SJSA1 (cell line): Measurements from ENCODE around the gene LCE7A. TPM values are rescaled to one million over a fixed set of nuclear protein-coding genes. Genes with fewer than 3 reads are reported as not detected.

Experiments
- DNase-seq, 2 experiments: peaks; one replicate each; pipeline ENCODE4 v3.0.0-alpha.2; 2015 to 2020; ENCODE audit warnings: low spot score in 2 of 2, low read depth in 1 of 2
- H3K27ac ChIP-seq: fragments of 250-450 bp; sonication (Bioruptor Pico); 2 replicates; pipeline ENCODE4 v1.5.1; 2020; ENCODE audit warnings: mild to moderate bottlenecking, moderate library complexity
- H3K27me3 ChIP-seq: fragments of 250-450 bp; sonication (Bioruptor Pico); replicated peaks from 2 replicates; pipeline ENCODE4 v1.5.1; 2020; ENCODE audit warnings: mild to moderate bottlenecking, moderate library complexity
- H3K36me3 ChIP-seq: fragments of 250-450 bp; sonication (Bioruptor Pico); 2 replicates; pipeline ENCODE4 v1.5.1; 2020; ENCODE audit warnings: mild to moderate bottlenecking
- H3K4me1 ChIP-seq: fragments of 250-450 bp; sonication (Bioruptor Pico); replicated peaks from 2 replicates; pipeline ENCODE4 v1.6.1; 2021; ENCODE audit warnings: mild to moderate bottlenecking
- H3K4me3 ChIP-seq: fragments of 250-450 bp; sonication (Bioruptor Pico); 2 replicates; pipeline ENCODE4 v1.5.1; 2020; ENCODE audit warnings: mild to moderate bottlenecking
- H3K9me3 ChIP-seq: fragments of 250-450 bp; sonication (Bioruptor Pico); replicated peaks from 2 replicates; pipeline ENCODE4 v1.5.1; 2020; ENCODE audit warnings: mild to moderate bottlenecking
- total RNA-seq: library from RNA; depleted of rRNA; stranded (reverse); fragments of >200 nt; shearing (Covaris generic); gene quantifications from 2 replicates; pipeline ENCODE4 v1.2.3, GENCODE V29; 2014; rRNA removed

LCE7A gene
- total RNA-seq, 1 experiment from 2014 or later, result not detected

- Histone ChIP-seq H3K4me1 (peaks cover 15% of the 10 kb centered on the region), H3K4me3 (no peak overlapping the region), H3K36me3 (no peaks in the 10 kb centered on the region), H3K9me3 (no peaks in the 10 kb centered on the region), H3K27ac (no peak overlapping the region; the same call in 1 of the 2 replicates), H3K27me3 (no peaks in the 10 kb centered on the region; the same call in 1 of the 2 replicates)
- no peak for DNase-seq
These were observed 27.1 kb downstream of the LCE7A start for GRCh38 chr1:152886758-152887409.

GRCh38 chr1:152888126-152888525, 28.3 kb downstream of the LCE7A start:
- DNase-seq, result no peak
- H3K4me3 ChIP-seq, result no peak overlapping the region

GRCh38 chr1:152899027-152899426, 39.2 kb downstream of the LCE7A start:
- Histone ChIP-seq H3K4me3 (no peak overlapping the region), H3K27me3 (peaks cover 11% of the 10 kb centered on the region), H3K9me3 (no peaks in the 10 kb centered on the region), H3K36me3 (no peaks in the 10 kb centered on the region), H3K4me1 (no peaks in the 10 kb centered on the region), H3K27ac (no peak overlapping the region)
- DNase-seq, result no peak

More at GRCh38 chr1:152888126-152888525, 28.3 kb downstream of the LCE7A start:
- Histone ChIP-seq H3K9me3 (no peaks in the 10 kb centered on the region), H3K27ac (no peak overlapping the region), H3K36me3 (no peaks in the 10 kb centered on the region), H3K4me1 (peaks cover 15% of the 10 kb centered on the region), H3K27me3 (no peaks in the 10 kb centered on the region; the same call in 1 of the 2 replicates)

- peaks cover 11% of the 10 kb centered on the region for H3K27me3 ChIP-seq
- no peak overlapping the region for H3K27ac ChIP-seq
- no peak for DNase-seq
- no peaks in the 10 kb centered on the region for H3K4me1 ChIP-seq
- H3K9me3 ChIP-seq, result no peaks in the 10 kb centered on the region
- no peak overlapping the region for H3K4me3 ChIP-seq
- H3K36me3 ChIP-seq, result no peaks in the 10 kb centered on the region
These were observed 40.1 kb downstream of the LCE7A start for GRCh38 chr1:152899883-152900282.

- peaks cover 10% of the 10 kb centered on the region for H3K4me1 ChIP-seq
- H3K27me3 ChIP-seq, result peaks cover 9% of the 10 kb centered on the region
- H3K27ac ChIP-seq, result no peak overlapping the region
- no peaks in the 10 kb centered on the region for H3K36me3 ChIP-seq
- no peaks in the 10 kb centered on the region for H3K9me3 ChIP-seq
- no peak for DNase-seq
- no peak overlapping the region for H3K4me3 ChIP-seq
These were observed 41.8 kb downstream of the LCE7A start for GRCh38 chr1:152901631-152902030.

GRCh38 chr1:152902636-152903035, 42.8 kb downstream of the LCE7A start:
- Histone ChIP-seq H3K27me3 (peaks cover 7% of the 10 kb centered on the region), H3K27ac (no peak overlapping the region), H3K4me3 (no peak overlapping the region), H3K4me1 (peaks cover 11% of the 10 kb centered on the region), H3K36me3 (no peaks in the 10 kb centered on the region), H3K9me3 (no peaks in the 10 kb centered on the region)
- no peak for DNase-seq

GRCh38 chr1:152904688-152905440, 45.1 kb downstream of the LCE7A start:
- Histone ChIP-seq H3K27me3 (no peaks in the 10 kb centered on the region), H3K4me1 (peaks cover 11% of the 10 kb centered on the region), H3K27ac (no peak overlapping the region), H3K9me3 (no peaks in the 10 kb centered on the region), H3K36me3 (no peaks in the 10 kb centered on the region), H3K4me3 (no peak overlapping the region)
- no peak for DNase-seq

- 0 out of 2 replicates have a peak overlapping the region, but pooled peaks have one; percentile 37 for H3K27ac ChIP-seq
- peak; percentile 58 to 62 for DNase-seq
These were observed 46.3 kb downstream of the LCE7A start for GRCh38 chr1:152906023-152906565.

GRCh38 chr1:152907686-152908601, 48.1 kb downstream of the LCE7A start, which contains the start of gene IVL:
Gene IVL, plus strand, starts transcription at chr1:152908546. Its CDS starts 1,252 bp downstream, at chr1:152909798.
- no peak within 1 kb of the TSS for H3K4me3 ChIP-seq
- H3K4me1 ChIP-seq, result peaks cover 11% of the 10 kb centered on the region
- no peaks in the 10 kb centered on the region for H3K9me3 ChIP-seq
- H3K27ac ChIP-seq, result no peak within 1 kb of the TSS
- H3K36me3 ChIP-seq, result no peaks in the 10 kb centered on the region
- no peak for DNase-seq
- H3K27me3 ChIP-seq, result no peaks in the 10 kb centered on the region

More at GRCh38 chr1:152906023-152906565, 46.3 kb downstream of the LCE7A start:
- Histone ChIP-seq H3K4me1 (peaks cover 11% of the 10 kb centered on the region), H3K27me3 (no peaks in the 10 kb centered on the region), H3K36me3 (no peaks in the 10 kb centered on the region), H3K9me3 (no peaks in the 10 kb centered on the region), H3K4me3 (no peak overlapping the region)

GRCh38 chr1:152909206-152909605, 49.4 kb downstream of the LCE7A start:
- DNase-seq, result no peak
- Histone ChIP-seq H3K27ac (no peak overlapping the region), H3K9me3 (no peaks in the 10 kb centered on the region), H3K36me3 (no peaks in the 10 kb centered on the region), H3K27me3 (peaks cover 3% of the 10 kb centered on the region; the same call in 1 of the 2 replicates), H3K4me3 (no peak overlapping the region), H3K4me1 (peaks cover 11% of the 10 kb centered on the region)

Other genes with a start within 250 kb of the LCE7A start
- not detected in 2 replicates for gene LCE3B, start 246.2 kb upstream of the LCE7A start, total RNA-seq
- not detected in 2 replicates for gene LCE3A, start 236.9 kb upstream of the LCE7A start, total RNA-seq
- not detected in 2 replicates for gene LCE2D, start 196.6 kb upstream of the LCE7A start, total RNA-seq
- not detected in 2 replicates for gene LCE2C, start 184.7 kb upstream of the LCE7A start, total RNA-seq
- not detected in 2 replicates for gene LCE2B, start 173.9 kb upstream of the LCE7A start, total RNA-seq
- not detected in 2 replicates for gene LCE2A, start 161.7 kb upstream of the LCE7A start, total RNA-seq
- gene LCE4A, start 151.8 kb upstream of the LCE7A start, total RNA-seq, result not detected in 2 replicates
- not detected in 2 replicates for gene KPRP, start 102.0 kb upstream of the LCE7A start, total RNA-seq
- not detected in 2 replicates for gene LCE1F, start 84.9 kb upstream of the LCE7A start, total RNA-seq
- gene LCE1E, start 73.7 kb upstream of the LCE7A start, total RNA-seq, result not detected in 2 replicates
- gene LCE1D, start 63.3 kb upstream of the LCE7A start, total RNA-seq, result not detected in 2 replicates
- gene LCE1C, start 53.3 kb upstream of the LCE7A start, total RNA-seq, result not detected in 2 replicates
- gene LCE1B, start 48.0 kb upstream of the LCE7A start, total RNA-seq, result not detected in 2 replicates
- not detected in 2 replicates for gene LCE1A, start 32.5 kb upstream of the LCE7A start, total RNA-seq
- gene LCE6A, start 17.1 kb upstream of the LCE7A start, total RNA-seq, result not detected in 2 replicates
- gene SMCP, start 18.3 kb downstream of the LCE7A start, total RNA-seq, result not detected in 2 replicates
- gene IVL, start 48.5 kb downstream of the LCE7A start, total RNA-seq, result not detected in 2 replicates
- gene SPRR5, start 87.2 kb downstream of the LCE7A start, total RNA-seq, result not detected in 2 replicates
- not detected in 2 replicates for gene SPRR4, start 110.7 kb downstream of the LCE7A start, total RNA-seq
- gene SPRR1A, start 124.1 kb downstream of the LCE7A start, total RNA-seq, result not detected in 2 replicates
- not detected in 2 replicates for gene SPRR3, start 141.8 kb downstream of the LCE7A start, total RNA-seq
- gene SPRR1B, start 171.2 kb downstream of the LCE7A start, total RNA-seq, result not detected in 2 replicates
- not detected in 2 replicates for gene SPRR2D, start 181.1 kb downstream of the LCE7A start, total RNA-seq
- gene SPRR2A, start 197.5 kb downstream of the LCE7A start, total RNA-seq, result not detected in 2 replicates
- gene SPRR2B, start 211.6 kb downstream of the LCE7A start, total RNA-seq, result not detected in 2 replicates
- not detected in 2 replicates for gene SPRR2E, start 234.5 kb downstream of the LCE7A start, total RNA-seq